ENCODE data around the gene EEF2KMT. TPM values are rescaled to one million over a fixed set of nuclear protein-coding genes. Genes with fewer than 3 reads are reported as not detected.

The EEF2KMT gene
- total and polyA plus RNA-seq, 2 of the 13 experiments (the other 11 are each of a cell fraction or from before 2014, with no cell fraction given): 10.7 to 26.9 TPM

GRCh38 chr16:5071681-5072333 lies 25.8 kb downstream of the EEF2KMT start, which contains the start of gene ALG1 (continued):
- TF ChIP-seq POGK (CRISPR knock-in tag; conservative IDR thresholded peaks at IDR 0.05) (peak; percentile 90), ELF4 (CRISPR knock-in tag; IDR thresholded peaks at IDR 0.05; ENCODE audit: borderline replicate concordance) (peak; percentile 80), ZNF24 (IDR thresholded peaks at IDR 0.05) (no peak), ZNF639 (CRISPR knock-in tag; conservative IDR thresholded peaks at IDR 0.05) (peak; percentile 91), PPARG (CRISPR knock-in tag; conservative IDR thresholded peaks at IDR 0.05) (peak; percentile 75; the same call in 1 of the 2 replicates), EP300 (IDR thresholded peaks at IDR 0.05; ENCODE audit: low read depth in 2 of 2, low read length in 2 of 2) (peak in 1 of 2 experiments; percentile 16; a peak in 1 of 4 replicates), EP300 (CRISPR knock-in tag; IDR thresholded peaks at IDR 0.05; ENCODE audit: borderline replicate concordance) (peak; percentile 78), LRRFIP1 (CRISPR knock-in tag; conservative IDR thresholded peaks at IDR 0.05) (no peak; the same call in 1 of the 2 replicates), TSC22D2 (CRISPR knock-in tag; IDR thresholded peaks at IDR 0.05; ENCODE audit: borderline replicate concordance) (no peak; the same call in 1 of the 2 replicates), ZNF724P (CRISPR knock-in tag; IDR thresholded peaks at IDR 0.05; ENCODE audit: borderline replicate concordance) (peak; percentile 98), TFE3 (CRISPR knock-in tag; IDR thresholded peaks at IDR 0.05) (peak; percentile 98), CSRNP1 (CRISPR knock-in tag; IDR thresholded peaks at IDR 0.05) (peak; percentile 97; the same call in 1 of the 2 replicates), HNRNPLL (IDR thresholded peaks at IDR 0.05; ENCODE audit: low read depth, low read length, poor library complexity, severe bottlenecking) (peak; percentile 76), ATF5 (CRISPR knock-in tag; IDR thresholded peaks at IDR 0.05; ENCODE audit: low read depth) (no peak), ZMAT5 (CRISPR knock-in tag; IDR thresholded peaks at IDR 0.05; ENCODE audit: borderline replicate concordance, low read depth) (no peak), E2F2 (CRISPR knock-in tag; IDR thresholded peaks at IDR 0.05; ENCODE audit: borderline replicate concordance) (peak; percentile 82; the same call in 1 of the 2 replicates)
